GM06990 (cell line): ENCODE measurements around the gene UBD.

Source experiments
- DNase-seq: peaks from one replicate; pipeline ENCODE4 v3.0.0-alpha.2; 2011; ENCODE audit not compliant: insufficient read length; ENCODE audit errors: extremely low read depth
- H3K27me3 ChIP-seq: replicated peaks from 2 replicates; pipeline ENCODE4 v1.6.0; 2011; ENCODE audit warnings: low read length; ENCODE audit not compliant: control insufficient read depth, insufficient read depth
- H3K36me3 ChIP-seq: 2 replicates; pipeline ENCODE4 v1.5.1; 2011; ENCODE audit warnings: low read length; ENCODE audit not compliant: control insufficient read depth, insufficient read depth
- H3K4me3 ChIP-seq: replicated peaks from 2 replicates; pipeline ENCODE4 v1.5.1; 2011; ENCODE audit warnings: low read depth, mild to moderate bottlenecking, control low read depth, low read length
- TF ChIP-seq, protein P1 (sequence below): IDR thresholded peaks from 2 replicates; pipeline ENCODE4 v1.5.1; 2011; ENCODE audit warnings: low read length, control low read depth, mild to moderate bottlenecking, inconsistent platforms; ENCODE audit not compliant: insufficient read depth, poor library complexity, severe bottlenecking

UBD gene

GRCh38 chr6:29510746-29511300 is 48.7 kb downstream of the UBD start:
- no peak overlapping the region for H3K4me3 ChIP-seq
- TF ChIP-seq, protein P1, sequence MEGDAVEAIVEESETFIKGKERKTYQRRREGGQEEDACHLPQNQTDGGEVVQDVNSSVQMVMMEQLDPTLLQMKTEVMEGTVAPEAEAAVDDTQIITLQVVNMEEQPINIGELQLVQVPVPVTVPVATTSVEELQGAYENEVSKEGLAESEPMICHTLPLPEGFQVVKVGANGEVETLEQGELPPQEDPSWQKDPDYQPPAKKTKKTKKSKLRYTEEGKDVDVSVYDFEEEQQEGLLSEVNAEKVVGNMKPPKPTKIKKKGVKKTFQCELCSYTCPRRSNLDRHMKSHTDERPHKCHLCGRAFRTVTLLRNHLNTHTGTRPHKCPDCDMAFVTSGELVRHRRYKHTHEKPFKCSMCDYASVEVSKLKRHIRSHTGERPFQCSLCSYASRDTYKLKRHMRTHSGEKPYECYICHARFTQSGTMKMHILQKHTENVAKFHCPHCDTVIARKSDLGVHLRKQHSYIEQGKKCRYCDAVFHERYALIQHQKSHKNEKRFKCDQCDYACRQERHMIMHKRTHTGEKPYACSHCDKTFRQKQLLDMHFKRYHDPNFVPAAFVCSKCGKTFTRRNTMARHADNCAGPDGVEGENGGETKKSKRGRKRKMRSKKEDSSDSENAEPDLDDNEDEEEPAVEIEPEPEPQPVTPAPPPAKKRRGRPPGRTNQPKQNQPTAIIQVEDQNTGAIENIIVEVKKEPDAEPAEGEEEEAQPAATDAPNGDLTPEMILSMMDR = no peak
- no peaks in the 10 kb centered on the region; the same call in 1 of the 2 replicates for H3K27me3 ChIP-seq
- DNase-seq = no peak
- no peaks in the 10 kb centered on the region for H3K36me3 ChIP-seq

GRCh38 chr6:29510202-29510601 is 49.3 kb downstream of the UBD start:
- Histone ChIP-seq H3K36me3 (no peaks in the 10 kb centered on the region), H3K27me3 (no peaks in the 10 kb centered on the region; the same call in 1 of the 2 replicates), H3K4me3 (no peak overlapping the region)
- TF ChIP-seq, protein P1 = no peak
- DNase-seq = no peak

DNA sequence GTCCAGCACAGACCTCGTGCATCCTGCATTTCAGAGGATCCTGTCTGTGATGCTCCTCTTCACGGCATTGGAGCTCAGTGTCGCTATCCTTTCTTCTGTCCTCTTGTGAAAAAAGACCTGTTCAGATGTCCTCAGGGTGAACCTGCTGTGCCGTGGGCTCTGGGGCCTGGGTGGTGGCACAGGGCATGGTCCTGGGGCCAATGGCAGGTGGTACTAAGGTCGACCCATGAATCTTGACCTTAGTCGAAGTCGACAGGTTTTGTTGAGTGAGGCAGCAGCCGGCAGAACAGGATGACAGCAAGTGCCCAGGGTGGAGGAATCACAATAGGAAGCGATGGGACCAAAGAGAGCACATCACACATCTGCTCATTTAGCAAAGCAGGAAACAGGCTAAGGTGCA is 49.8 kb downstream of the UBD start:
- no peaks in the 10 kb centered on the region for H3K36me3 ChIP-seq
- no peak for DNase-seq
- no peaks in the 10 kb centered on the region; the same call in 1 of the 2 replicates for H3K27me3 ChIP-seq
- no peak overlapping the region for H3K4me3 ChIP-seq
- TF ChIP-seq, protein P1 = no peak

DNA sequence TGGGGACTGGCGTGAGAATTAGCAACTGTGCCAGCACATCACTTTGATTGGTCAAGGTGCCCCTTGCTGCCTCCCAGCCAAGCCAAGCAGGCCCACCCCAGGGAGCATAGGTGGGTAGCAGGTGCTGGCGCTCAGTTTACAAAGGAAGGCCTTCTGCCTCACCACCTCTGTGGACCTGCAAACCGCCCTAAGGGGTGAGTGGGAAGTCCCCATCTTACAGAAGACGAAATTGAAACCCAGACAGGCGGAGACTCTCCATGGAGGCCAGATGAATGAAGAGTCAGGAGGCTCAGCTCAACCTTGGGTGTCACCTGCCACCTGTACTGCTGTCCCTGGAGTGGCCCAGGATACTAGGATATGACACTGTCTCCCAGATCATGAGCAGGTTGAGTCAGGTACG is 50.3 kb downstream of the UBD start:
- TF ChIP-seq, protein P1 = no peak
- Histone ChIP-seq H3K4me3 (no peak overlapping the region), H3K27me3 (no peaks in the 10 kb centered on the region; the same call in 1 of the 2 replicates), H3K36me3 (no peaks in the 10 kb centered on the region)
- peak; percentile 29 for DNase-seq

GRCh38 chr6:29507319-29507718 is 52.2 kb downstream of the UBD start:
- Histone ChIP-seq H3K36me3 (no peaks in the 10 kb centered on the region), H3K27me3 (no peaks in the 10 kb centered on the region), H3K4me3 (no peak overlapping the region)
- DNase-seq = no peak
- TF ChIP-seq, protein P1 = no peak
